Mesothelial cell of epicardium (in vitro differentiated cells): ENCODE measurements around the gene CSNK1A1L. TPM values are rescaled to one million over a fixed set of nuclear protein-coding genes. Genes with fewer than 3 reads are reported as not detected.
"Not testable (repeated sequence)": the region's sequence is repeated elsewhere in the genome, so short reads cannot be mapped to it uniquely, and the experiment has no call there.

ENCODE experiments used
- DNase-seq, 2 experiments: peaks; one replicate each; pipeline ENCODE4 v3.0.0; 2021; ENCODE audit warnings: low spot score in 2 of 2; ENCODE audit not compliant: unreplicated experiment in 2 of 2
- H3K27ac Mint-ChIP-seq: 2 replicates; pipeline ENCODE4 v1.8.0; 2021; ENCODE audit warnings: mixed read lengths
- H3K27me3 Mint-ChIP-seq: 2 replicates; pipeline ENCODE4 v1.8.0; 2021; ENCODE audit warnings: low read depth, mixed read lengths
- H3K36me3 Mint-ChIP-seq: 2 replicates; pipeline ENCODE4 v1.8.0; 2021; ENCODE audit warnings: mixed read lengths
- H3K4me1 Mint-ChIP-seq: 2 replicates; pipeline ENCODE4 v1.8.0; 2021; ENCODE audit warnings: mixed read lengths
- H3K4me3 Mint-ChIP-seq: 2 replicates; pipeline ENCODE4 v1.8.0; 2021; ENCODE audit warnings: mild to moderate bottlenecking, moderate library complexity, mixed read lengths
- H3K9me3 Mint-ChIP-seq: 2 replicates; pipeline ENCODE4 v1.8.0; 2021; ENCODE audit warnings: mixed read lengths
- total RNA-seq: library from RNA; stranded (reverse); gene quantifications from 3 replicates; pipeline ENCODE4 v1.2.1, GENCODE V29; 2021
- TF ChIP-seq, protein P1 (sequence below): fragments of 200-600 bp; sonication (generic); IDR thresholded peaks from one replicate; pipeline ENCODE4 v1.5.0; 2021; ENCODE audit warnings: antibody characterized with exemption; ENCODE audit not compliant: unreplicated experiment

CSNK1A1L gene
- total RNA-seq, 1 donor from 2014 or later, result not detected

GRCh38 chr13:37065890-37066526 lies 39.5 kb downstream of the CSNK1A1L start:
- DNase-seq, result no peak
- Mint-ChIP-seq H3K36me3 (no peaks in the 10 kb centered on the region), H3K27ac (no peak overlapping the region), H3K9me3 (no peaks in the 10 kb centered on the region), H3K27me3 (no peaks in the 10 kb centered on the region), H3K4me1 (no peaks in the 10 kb centered on the region), H3K4me3 (no peak overlapping the region)
- TF ChIP-seq, protein P1, sequence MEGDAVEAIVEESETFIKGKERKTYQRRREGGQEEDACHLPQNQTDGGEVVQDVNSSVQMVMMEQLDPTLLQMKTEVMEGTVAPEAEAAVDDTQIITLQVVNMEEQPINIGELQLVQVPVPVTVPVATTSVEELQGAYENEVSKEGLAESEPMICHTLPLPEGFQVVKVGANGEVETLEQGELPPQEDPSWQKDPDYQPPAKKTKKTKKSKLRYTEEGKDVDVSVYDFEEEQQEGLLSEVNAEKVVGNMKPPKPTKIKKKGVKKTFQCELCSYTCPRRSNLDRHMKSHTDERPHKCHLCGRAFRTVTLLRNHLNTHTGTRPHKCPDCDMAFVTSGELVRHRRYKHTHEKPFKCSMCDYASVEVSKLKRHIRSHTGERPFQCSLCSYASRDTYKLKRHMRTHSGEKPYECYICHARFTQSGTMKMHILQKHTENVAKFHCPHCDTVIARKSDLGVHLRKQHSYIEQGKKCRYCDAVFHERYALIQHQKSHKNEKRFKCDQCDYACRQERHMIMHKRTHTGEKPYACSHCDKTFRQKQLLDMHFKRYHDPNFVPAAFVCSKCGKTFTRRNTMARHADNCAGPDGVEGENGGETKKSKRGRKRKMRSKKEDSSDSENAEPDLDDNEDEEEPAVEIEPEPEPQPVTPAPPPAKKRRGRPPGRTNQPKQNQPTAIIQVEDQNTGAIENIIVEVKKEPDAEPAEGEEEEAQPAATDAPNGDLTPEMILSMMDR, result no peak

DNA sequence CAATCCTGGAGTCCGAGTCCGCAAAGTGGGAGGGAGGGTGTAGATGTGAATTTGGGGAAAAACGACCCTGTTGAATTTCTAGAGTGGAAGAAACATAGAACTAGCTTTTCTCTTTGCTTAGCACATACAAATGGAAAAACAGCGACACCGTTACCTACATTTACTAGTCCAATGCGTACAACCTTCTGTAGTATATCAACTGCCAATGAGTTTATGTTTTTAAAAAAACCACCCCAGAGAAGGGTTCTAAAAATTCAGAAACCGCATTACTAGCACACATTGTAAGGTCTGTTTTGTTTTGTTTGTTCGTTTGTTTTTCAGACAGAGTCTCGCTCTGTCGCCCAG lies 45.6 kb downstream of the CSNK1A1L start:
- H3K27ac Mint-ChIP-seq, result peak overlapping the region; percentile 99

DNA sequence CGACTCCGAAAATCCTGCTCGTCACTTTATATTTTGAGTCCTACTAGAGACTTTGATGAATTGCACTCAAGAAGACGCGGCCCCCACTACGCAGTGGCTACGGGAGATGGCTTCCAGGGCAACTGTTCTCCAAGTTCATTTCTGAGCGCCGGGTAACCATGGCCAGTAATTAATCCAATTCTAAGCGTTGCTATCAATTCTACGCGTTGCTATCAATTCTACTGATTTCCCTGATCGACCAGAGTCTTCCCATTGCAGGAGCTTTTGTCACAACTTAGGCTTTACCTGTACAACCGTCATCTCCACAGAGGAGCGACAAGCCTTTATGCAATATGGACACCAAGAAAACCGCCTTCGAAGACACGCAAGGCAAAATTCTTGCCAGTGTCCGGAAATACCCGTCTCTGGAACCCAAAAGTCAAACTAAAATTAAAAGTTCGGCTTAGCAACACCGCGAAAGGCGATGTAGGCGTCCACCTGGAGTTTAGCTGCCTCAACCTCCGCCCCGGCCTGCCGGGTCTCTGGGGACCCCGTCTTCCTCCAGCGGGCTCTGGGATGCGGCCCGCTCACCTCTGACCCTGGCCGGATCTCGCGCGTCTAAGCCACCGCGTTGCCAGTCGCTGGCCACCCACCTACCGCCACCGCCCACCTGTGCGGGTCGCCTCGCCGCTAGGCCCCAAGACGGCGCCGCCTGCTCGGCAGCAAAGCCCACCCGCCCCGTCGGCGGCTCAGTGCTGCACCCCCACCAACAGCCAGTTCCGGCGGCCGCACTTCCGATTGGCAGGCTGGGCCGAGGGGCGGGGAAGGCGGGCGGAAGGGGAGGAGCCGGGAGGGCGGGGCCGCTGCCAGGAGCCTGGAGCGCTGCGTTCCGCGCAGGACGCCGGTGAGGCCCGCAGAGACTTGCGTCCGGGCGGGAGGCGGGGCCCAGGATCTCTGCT lies 46.3 kb downstream of the CSNK1A1L start, which contains the start of gene SUPT20H:
Gene SUPT20H (minus strand): TSS at position 779 of the 938 bp plus-strand sequence. CDS start 8,198 bp downstream, outside the sequence.
- H3K36me3 Mint-ChIP-seq, result peaks cover 18% of the 10 kb centered on the region
- H3K4me1 Mint-ChIP-seq, result peaks cover 15% of the 10 kb centered on the region
- DNase-seq, result peak; percentile 92 to 94
- no peaks in the 10 kb centered on the region for H3K9me3 Mint-ChIP-seq
- TF ChIP-seq, protein P1, result no peak
- H3K27ac Mint-ChIP-seq, result peak within 1 kb of the TSS; percentile 99
- H3K4me3 Mint-ChIP-seq, result peak within 1 kb of the TSS; percentile 85
- H3K27me3 Mint-ChIP-seq, result no peaks in the 10 kb centered on the region

More for the DNA sequence above, 45.6 kb downstream of the CSNK1A1L start:
- peaks cover 15% of the 10 kb centered on the region for H3K4me1 Mint-ChIP-seq
- TF ChIP-seq, protein P1, result no peak
- no peak for DNase-seq
- H3K36me3 Mint-ChIP-seq, result peaks cover 13% of the 10 kb centered on the region
- H3K27me3 Mint-ChIP-seq, result no peaks in the 10 kb centered on the region
- H3K9me3 Mint-ChIP-seq, result no peaks in the 10 kb centered on the region
- peak overlapping the region; percentile 85 for H3K4me3 Mint-ChIP-seq

DNA sequence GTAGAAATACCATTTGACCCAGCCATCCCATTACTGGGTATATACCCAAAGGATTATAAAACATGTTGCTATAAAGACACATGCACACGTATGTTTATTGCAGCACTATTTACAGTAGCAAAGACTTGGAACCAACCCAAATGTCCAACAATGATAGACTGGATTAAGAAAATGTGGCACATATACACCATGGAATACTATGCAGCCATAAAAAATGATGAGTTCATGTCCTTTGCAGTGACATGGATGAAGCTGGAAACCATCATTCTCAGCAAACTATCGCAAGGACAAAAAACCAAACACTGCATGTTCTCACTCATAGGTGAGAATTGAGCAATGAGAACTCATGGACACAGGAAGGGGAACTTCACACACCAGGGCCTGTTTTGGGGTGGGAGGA lies 49.2 kb downstream of the CSNK1A1L start:
- H3K27me3 Mint-ChIP-seq, H3K27ac Mint-ChIP-seq, DNase-seq, H3K9me3 Mint-ChIP-seq, H3K4me3 Mint-ChIP-seq: not testable (repeated sequence)
- Mint-ChIP-seq H3K4me1 (peaks cover 18% of the 10 kb centered on the region), H3K36me3 (peaks cover 36% of the 10 kb centered on the region)

Other genes starting within 250 kb of the CSNK1A1L start
- 30.9 to 32.3 TPM (median 31.9 TPM) in 3 replicates for gene SMAD9, start 185.4 kb downstream of the CSNK1A1L start, total RNA-seq
- 27.1 to 30.7 TPM (median 27.2 TPM) in 3 replicates for gene ALG5, start 106.3 kb downstream of the CSNK1A1L start, total RNA-seq
- gene EXOSC8, start 104.9 kb downstream of the CSNK1A1L start, total RNA-seq, result 47.6 to 55.7 TPM (median 51.0 TPM) in 3 replicates
- gene SUPT20H, start 46.0 kb downstream of the CSNK1A1L start, total RNA-seq, result 90.8 to 99.6 TPM (median 97.8 TPM) in 3 replicates